NCI-H446 (cell line): ENCODE results near the gene MYF6.
"Not testable (repeated sequence)": the region's sequence is repeated elsewhere in the genome, so short reads cannot be mapped to it uniquely, and the experiment has no call there.

ENCODE experiments used
- DNase-seq, 2 experiments: peaks; one replicate each; lab custom pipeline; 2025; lab: John Stamatoyannopoulos, UW

MYF6 gene

DNA sequence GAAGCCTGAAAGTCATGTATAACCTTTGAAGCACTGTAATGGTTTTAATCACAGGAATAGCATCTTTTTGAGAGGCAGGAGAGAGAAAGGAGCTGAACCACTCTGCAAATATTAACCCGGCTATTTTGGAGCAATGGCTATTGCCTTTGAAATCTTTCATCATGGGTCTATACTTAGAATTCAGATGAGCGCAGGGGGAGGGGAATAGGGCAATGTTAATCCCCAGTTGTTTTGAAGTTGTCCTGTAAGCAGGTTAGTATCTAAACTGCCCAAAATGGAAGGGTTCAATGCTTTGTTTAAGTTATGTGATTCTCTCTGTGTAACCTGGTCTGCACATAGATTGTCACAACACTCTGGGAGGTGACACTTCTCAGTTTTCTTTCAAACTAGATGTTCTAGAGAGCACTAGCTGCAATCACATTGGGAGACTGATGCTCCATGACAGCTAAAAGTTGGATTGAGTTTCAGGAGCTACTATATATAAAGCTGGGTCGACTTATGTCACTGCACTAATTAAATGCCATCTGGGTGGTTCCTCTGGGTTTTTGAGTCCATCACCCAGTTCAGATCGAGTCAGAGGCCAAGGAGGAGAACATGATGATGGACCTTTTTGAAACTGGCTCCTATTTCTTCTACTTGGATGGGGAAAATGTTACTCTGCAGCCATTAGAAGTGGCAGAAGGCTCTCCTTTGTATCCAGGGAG, at the start of gene MYF6:
Gene MYF6, plus strand, starts transcription at position 509 of the 704 bp plus-strand sequence. Its CDS starts 86 bp downstream, at position 595.
- DNase-seq: no peak

DNA sequence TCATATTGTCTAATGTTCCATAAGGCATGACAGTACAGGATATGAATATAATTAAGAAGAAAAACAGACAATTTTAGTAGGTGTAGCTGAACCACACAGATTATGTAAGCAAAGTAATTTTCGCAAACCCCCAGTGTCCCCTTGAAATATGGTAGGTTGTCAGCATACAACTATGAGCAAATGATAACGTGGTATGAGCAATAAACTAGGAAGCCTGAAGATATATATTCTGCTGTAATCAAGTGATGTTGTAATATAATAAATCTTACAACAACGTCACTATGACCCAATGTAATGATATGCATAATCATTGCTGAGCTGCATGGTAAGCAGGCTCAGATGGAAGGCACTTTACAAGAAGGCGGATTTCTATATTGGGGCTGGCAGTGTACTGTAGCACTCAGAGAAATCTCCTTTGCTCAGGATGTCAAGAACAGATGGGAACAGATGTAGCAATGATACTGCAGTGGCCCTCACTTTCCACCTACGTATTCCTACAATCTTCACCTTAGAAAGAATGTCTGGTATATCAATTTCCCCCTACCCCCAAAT, 47.8 kb upstream of the MYF6 start:
- no peak for DNase-seq

DNA sequence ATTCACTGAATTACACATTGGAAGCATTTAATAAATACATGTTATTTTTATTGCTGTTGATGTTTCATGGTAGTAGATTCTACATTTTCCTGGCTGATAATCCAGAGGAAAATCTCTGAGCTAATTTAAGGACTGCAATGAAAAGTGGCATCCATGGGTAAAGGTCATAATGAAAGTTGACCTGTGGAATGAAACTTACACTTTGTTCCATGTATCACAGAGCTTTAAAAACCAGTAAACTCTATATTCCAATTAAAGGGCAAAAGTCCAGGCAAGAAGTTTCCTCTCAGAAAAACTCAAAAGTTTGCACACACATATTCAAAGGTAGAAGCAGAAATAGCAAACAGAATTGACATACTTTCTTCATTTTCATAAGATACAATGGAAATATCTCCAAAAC, 44.8 kb upstream of the MYF6 start:
- DNase-seq: no peak

DNA sequence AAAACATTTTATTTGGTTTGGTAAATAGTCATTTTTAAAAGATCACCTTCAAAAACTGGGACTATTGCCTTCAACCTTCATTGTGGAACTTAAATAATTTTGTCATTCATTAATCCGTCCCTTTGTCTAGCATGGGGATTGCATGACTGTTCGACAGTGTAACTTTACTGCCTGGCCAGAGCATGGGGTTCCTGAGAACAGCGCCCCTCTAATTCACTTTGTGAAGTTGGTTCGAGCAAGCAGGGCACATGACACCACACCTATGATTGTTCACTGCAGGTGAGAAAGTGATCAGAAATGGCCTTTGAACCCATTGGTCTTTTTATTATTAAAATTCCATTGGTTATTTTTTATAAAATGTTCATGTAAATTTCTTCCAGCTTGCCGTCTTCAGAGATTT, 37.2 kb upstream of the MYF6 start:
- no peak for DNase-seq

DNA sequence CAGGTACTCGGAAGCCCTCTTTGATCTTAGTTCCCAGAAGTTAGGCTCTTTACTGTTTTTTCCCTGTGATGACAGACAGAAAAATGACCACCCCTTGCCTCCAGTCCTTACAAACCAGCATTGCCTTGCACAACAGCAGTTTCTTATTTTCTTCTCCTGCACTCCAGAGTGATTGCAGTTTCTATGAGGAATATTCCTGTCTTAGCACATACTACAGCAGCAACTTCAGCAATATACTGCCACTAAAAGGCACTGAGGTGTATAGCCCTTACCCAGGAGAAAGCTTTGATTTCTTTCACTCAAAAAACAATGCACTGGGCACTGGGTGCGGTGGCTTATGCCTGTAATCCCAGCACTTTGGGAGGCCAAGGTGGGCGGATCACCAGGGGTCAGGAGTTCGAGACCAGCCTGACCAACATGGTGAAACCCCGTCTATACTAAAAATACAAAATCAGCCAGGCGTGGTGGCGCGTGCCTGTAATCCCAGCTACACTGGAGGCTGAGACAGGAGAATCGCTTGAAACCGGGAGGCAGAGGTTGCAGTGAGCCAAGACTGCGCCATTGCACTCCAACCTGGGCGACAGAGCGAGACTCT, 31.3 kb upstream of the MYF6 start:
- DNase-seq: not testable (repeated sequence)

DNA sequence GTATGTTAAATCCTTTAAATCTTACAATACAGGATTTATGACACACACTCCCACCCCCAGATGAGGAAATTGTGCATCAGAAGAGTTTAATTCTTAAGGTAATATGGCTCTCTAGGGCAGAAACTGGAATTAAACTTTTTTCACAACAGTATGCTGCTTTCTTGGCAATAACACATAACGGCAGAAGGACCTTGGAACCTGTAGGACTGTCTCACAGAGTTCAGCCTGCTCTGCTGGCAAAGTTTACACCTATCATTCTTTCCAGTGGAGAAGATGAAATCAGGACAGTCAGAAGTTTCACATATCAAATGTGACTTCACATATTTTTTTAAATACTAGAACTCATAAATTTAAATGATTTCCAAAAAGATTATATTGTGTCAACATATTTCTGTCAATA, 30.6 kb upstream of the MYF6 start:
- DNase-seq: peak in 1 of 2 experiments; percentile 13

DNA sequence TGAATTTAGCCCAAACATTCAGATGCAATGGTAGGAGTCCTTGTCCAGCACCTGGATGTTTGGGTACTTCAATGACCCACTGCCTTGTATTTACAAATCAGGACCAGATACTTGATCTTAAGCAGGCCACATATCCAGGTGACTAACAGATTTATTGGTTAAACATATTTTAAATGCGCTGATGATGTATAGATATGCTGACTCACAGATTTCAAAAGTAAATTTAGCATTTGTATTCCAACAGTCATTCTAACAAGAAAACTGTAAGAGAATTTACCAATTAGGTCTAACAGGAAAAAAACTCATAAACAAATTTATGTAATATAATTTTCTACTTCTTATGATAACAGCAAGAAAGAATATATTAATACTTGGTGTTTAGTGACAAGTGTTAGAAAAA, 29.4 kb upstream of the MYF6 start:
- DNase-seq: no peak

DNA sequence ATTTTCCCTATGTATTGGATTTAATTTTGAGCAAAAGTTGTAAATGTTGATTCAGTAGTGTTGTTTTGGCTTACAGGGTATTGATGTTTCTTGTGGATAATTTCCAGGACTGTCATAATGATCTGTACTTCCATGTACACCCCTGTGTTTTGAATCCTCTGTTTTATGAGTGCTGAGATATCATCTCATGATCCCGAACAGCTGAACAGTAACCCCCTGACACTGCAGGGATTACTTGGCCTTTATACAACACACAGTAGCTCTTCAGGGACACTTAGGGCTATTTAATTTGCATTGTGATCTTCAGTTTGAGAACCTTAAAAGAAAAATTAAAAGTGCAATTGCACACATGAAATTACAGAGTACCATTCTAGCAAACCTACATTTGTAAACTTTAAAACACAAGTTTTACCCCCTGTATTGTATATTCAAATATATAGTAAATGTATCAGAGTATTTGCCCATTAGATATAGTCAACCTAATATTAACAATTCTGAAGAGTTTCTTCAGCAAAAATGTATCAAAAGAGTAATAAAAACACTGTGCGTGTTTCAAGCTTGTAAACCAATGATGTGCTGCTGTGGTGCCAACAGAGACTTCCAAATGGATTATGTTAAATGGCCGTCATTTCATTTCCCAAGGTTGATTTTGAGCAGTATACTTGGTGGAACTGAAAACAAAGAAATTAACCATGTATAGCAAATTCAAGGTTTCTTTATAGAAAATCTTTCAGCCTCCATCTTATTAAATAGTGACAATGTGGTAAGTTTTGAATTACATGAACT, 27.9 kb upstream of the MYF6 start:
- DNase-seq: no peak

DNA sequence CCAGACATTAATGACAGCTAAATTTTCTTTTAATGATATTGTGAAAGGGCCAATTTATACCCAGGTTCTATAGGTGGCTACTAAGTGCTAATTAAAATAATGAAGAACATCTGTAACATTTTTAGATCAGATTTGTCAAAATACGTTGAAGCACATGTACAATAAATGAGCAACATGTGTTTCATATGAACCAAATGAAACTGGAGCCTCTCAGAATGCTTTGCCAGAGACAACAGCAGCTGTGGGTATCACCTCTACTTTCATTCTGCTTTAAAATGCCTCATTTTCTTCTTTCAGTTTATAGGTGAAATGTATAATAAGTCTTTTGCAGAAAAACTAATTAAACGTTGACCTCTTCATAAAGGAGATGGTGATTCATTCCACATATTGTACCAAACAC, 26.1 kb upstream of the MYF6 start:
- DNase-seq: no peak

DNA sequence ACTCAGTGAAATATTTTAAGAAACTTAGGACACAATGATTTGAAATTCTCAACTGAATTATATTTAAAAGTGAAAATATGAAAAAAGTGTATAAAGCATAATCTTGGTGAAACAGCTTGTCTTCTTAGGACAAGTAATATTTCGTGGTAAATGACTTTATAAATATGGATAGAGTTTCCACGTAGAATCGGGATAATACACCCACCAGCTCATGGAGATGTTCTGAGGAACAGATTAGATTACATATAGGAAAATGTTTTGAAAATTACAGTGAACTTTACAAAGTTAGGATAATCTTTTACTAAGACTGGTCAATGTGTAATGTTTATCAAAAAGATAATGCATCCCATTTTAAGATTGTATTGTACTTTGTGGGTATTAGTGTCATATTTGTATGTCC, 25.6 kb upstream of the MYF6 start:
- no peak for DNase-seq

DNA sequence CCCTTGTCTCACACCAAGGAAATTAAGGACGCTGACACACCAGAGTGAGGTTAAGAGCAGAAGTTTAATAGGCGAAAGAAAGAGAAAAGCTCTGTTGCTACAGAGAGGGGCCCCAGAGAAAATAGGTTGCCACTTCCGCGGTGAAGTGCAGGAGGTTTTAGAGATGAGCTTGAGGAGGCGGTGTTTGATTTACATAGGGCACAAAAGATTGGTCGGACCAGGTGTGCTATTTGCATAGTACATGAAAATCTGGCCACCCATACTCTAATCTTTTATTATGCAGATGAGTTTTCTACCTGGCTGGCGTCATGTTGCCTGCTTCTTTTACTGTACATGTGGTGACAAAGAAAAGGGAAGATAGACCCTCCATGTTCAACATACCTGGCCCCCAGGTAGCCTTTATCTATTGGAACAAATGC, 23.3 kb upstream of the MYF6 start:
- no peak for DNase-seq

DNA sequence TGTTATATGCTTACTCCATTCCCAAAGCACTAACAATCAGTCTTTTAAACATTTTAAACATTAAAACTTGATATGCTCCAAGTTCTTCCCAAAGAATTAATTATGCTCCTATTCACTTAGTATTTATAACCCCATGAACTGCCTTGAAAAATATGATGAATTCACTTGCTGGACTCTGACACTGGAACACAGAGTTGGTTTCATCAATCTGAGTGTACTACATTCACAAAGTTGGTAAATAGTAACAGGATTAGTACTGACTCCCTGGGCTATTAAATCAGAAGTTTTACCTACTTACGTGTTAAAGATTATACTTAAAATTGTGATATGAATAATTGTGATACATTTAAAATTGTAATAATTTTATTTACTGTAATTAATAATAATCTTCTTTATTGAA, 17.3 kb upstream of the MYF6 start:
- no peak for DNase-seq

DNA sequence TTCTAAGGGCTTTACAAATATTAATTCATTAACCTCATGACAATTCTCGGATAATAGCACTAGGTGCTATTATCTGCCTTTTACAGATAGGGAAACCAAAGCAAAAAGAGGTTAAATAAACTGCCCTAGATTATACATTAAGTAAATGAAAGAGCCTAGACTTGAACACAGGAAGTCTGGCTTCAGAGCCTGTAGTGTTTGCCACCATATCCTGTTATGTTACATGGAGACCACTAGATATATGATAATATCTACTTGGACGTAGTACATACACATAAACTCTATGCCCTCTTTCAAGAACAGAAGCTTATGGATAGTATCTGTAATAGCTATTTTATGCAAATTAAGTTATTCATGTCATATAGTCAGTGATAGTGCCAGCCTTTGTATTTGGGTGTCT, 16.9 kb upstream of the MYF6 start:
- DNase-seq: no peak

DNA sequence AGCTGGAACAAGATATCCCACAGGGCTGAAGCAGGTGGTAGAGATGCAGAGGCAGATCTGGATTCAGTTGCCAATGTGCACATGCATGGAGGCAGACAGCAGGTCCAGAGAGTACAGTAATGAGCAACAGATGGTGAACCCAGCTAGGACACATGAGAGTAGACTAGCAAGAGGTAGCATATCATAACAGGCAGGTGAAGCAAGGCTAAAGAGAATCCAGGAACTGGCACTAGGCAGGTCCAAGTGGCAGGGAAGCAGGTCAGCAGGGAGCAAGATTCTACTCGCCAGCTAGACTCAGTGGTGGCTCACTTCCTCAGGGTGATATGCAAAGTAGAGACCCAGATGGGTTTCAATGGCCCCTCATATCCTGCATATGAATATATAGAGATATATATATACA, 15.3 kb upstream of the MYF6 start:
- peak in 1 of 2 experiments; percentile 9 for DNase-seq

DNA sequence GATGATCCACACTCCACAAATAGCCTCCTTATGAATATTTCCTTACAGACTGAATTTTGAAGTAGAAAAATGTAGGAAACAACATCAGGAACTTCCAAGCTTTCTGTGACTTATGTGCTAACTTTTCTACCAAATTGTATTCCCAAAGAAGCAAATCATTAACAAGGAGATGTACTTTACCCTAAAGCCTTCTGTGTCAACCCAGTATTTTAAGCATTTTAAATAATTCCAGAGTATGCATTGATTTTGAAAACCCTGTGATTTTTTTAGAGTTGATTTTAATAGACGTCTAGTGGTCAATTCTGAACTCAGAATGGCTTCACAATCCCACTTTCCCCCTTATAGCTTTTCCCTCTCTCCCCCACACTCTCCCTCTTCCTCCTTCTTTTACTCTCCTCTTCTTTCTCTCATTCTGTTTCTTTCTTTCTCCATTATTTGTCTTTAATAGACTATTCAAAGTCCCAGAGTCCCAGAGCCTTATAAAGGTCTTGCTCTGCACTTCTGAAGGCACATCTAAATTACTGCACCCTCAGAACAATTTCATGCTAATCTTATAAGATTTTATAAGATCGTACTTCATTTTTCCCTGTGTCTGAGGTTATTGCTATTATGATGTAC, 10.1 kb upstream of the MYF6 start:
- no peak for DNase-seq

DNA sequence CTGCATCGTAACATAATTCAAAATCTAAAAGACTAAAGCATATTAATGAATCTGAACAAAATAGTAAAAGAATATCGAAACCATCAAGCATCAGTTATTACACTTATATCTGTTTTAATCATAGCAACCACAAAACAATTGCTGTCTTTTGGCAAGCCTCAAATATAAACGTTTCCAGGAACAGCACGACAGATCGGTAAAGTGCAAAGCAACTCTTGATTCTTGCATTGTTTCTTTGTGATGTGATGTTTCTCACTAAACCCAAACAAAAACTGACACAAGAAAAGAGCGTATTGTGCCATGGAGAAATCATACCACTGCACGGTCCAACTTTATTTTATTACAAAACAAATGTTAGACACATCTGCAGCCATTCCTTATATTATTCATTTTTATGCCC, 9.2 kb upstream of the MYF6 start:
- DNase-seq: no peak

DNA sequence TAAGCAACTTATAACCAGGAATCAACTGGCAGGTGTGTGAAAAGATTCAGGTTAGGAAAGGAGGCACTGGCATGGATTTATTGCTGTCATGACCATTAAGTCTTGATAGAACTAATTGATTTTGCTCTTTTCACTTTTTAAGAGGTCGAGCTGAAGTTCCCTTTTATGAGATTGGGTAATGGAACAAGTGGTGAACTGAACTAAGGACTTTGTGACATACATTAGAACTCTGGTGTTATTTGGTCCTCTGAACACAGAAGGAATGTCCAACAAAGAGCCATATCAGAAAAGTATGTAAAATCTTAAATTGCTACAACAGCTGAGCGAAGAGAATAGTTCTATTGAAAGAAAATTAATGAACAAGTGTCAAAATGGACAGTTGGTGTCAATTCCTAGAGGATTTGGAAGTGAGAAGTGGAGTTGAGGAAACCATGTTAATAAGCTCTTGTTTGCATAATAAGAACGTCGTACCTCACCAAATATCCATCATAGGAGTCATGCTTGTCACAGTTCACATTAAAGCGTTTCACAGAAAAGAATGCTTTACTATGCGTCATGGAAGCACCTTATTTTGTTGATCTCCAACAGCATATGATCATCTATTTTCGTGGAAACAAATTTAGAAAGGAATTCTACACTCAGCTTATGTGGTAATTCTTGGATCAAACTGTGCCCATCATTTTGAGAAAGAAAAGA, 8.4 kb upstream of the MYF6 start:
- DNase-seq: no peak

DNA sequence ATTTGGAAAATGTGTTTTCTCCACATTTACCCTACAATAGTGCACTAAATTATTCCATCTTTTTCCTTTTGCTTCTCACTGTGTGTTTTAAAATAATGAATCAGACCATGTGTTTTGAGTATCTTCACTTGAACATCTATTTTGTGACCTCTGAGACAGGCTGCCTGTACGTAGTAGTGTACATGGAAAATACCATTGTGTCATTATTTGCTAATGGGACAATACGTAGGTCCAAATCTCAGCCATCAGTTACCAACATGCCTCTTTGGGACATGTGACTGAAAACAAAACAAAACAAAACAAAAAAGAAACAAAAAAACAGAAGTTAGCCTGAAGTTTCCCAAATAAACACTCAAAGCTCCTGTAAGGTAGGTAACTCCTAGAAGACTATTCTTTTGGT, 7.1 kb upstream of the MYF6 start:
- no peak for DNase-seq

DNA sequence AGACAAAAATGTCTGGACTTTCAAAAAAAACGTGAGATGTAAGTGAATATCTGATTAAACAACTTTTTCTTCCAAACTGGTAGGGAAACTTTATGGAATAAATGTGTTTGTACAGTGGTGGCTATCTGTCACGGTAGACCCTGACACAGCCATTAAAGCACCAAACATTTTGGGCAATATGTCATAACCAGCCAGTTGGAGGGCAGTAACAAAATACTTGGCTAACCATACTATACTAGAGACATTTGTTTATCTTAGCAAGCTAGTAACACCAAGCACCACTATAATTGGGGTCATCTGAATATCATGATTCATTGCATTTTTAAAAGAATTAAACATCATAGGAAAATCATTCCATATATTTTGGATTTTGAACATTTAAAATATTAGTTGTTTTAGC, 6.0 kb upstream of the MYF6 start:
- DNase-seq: no peak

DNA sequence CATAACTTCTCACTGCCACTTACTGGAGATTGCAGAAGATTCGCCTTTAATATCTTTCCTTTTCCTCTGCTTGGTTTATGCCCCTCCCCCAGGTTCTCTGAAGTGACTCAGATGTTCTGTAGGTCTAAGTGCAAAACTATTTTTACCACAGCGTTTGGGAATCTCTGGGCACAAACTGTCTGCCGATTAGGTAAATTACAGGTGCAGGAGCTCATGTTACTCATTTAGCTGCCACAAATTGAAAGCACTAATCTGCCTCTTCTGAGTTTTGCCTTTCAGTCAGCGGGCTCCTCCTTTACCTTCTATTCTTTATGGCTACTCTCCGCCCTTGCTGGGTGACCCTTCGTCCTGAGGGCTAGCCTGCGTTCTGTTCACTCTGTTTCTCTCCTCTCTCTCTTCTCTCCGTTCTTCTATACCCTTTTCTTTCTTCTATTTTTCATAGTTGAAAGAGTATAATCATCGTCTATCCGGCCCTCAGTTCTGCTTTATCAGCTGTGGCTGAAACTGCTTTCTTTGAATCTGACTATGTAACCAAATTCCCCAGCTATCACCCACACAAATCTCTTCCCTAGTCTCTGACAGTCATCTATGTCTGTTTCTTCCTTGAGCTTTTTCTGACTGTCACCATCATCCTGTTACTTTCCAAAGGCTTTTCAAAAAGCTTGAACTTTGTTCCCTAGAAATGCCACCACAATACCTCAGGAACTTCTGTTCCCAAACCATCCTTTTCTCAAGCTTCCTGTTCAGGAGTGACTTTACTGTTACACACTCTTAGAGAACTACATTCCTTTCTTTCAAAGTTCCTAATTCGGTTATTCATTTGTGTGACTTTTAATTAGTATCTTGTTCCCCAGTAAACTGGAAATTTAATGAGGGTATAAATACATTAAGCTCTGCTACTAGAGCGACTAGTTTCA, 4.3 kb upstream of the MYF6 start:
- DNase-seq: no peak

DNA sequence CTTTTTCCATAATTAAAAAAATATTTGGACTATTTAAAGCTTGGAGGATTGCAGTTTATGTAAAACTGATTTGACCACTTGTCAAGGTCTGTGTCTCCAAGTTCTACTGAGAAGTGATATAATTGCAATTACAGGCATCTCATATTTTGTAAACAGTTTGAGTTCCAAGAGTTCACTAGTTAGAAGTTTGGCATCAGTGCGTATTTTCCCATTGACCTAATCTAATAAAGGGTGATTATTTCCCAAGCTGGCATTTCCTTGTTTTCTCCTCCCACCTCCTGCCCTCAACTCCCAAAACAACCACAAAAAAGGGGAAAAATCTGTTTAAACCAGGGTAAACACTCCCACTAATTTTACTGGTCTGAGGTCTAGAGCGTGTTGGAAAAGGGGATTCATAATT, 3.0 kb upstream of the MYF6 start:
- DNase-seq: no peak
